ENCODE results near the gene UXS1. TPM values are rescaled to one million over a fixed set of nuclear protein-coding genes. Genes with fewer than 3 reads are reported as not detected.

UXS1 gene
- total RNA-seq, 4 donors from 2014 or later: 20.4 to 44.6 (median 32.1) TPM

- TF ChIP-seq CTCF (IDR thresholded peaks at IDR 0.05): no peak
- TF ChIP-seq POLR2A (IDR thresholded peaks at IDR 0.05): no peak
- Histone ChIP-seq H3K4me1 (no peaks in the 10 kb centered on the region), H3K27ac (no peak overlapping the region), H3K9me3 (no peaks in the 10 kb centered on the region), H3K36me3 (no peaks in the 10 kb centered on the region), H3K27me3 (no peaks in the 10 kb centered on the region), H3K4me3 (no peak overlapping the region)
- no peak for DNase-seq
Measured at GRCh38 chr2:106168657-106169056, 25.4 kb downstream of the UXS1 start.

GRCh38 chr2:106167067-106167466 is 27.0 kb downstream of the UXS1 start:
- no peak overlapping the region for H3K27ac ChIP-seq
- H3K27me3 ChIP-seq: no peaks in the 10 kb centered on the region
- no peak for DNase-seq
- TF ChIP-seq POLR2A (IDR thresholded peaks at IDR 0.05) (no peak), CTCF (IDR thresholded peaks at IDR 0.05) (no peak)
- no peaks in the 10 kb centered on the region for H3K9me3 ChIP-seq
- no peaks in the 10 kb centered on the region for H3K36me3 ChIP-seq
- no peaks in the 10 kb centered on the region for H3K4me1 ChIP-seq
- H3K4me3 ChIP-seq: no peak overlapping the region

GRCh38 chr2:106165561-106165960 is 28.5 kb downstream of the UXS1 start:
- H3K27me3 ChIP-seq: no peaks in the 10 kb centered on the region
- H3K36me3 ChIP-seq: no peaks in the 10 kb centered on the region
- DNase-seq: no peak
- TF ChIP-seq CTCF (IDR thresholded peaks at IDR 0.05) (no peak), POLR2A (IDR thresholded peaks at IDR 0.05) (no peak)
- no peaks in the 10 kb centered on the region for H3K4me1 ChIP-seq
- no peaks in the 10 kb centered on the region for H3K9me3 ChIP-seq
- H3K4me3 ChIP-seq: no peak overlapping the region
- no peak overlapping the region for H3K27ac ChIP-seq

- H3K9me3 ChIP-seq: no peaks in the 10 kb centered on the region
Measured at GRCh38 chr2:106165029-106165428, 29.1 kb downstream of the UXS1 start.

GRCh38 chr2:106163948-106164545 is 30.1 kb downstream of the UXS1 start:
- Histone ChIP-seq H3K27ac (no peak overlapping the region), H3K36me3 (peaks cover 0 to 6% (median 0%) of the 10 kb centered on the region in 3 donors), H3K27me3 (no peaks in the 10 kb centered on the region), H3K9me3 (no peaks in the 10 kb centered on the region), H3K4me3 (no peak overlapping the region), H3K4me1 (no peaks in the 10 kb centered on the region)
- DNase-seq: no peak
- no peak for TF ChIP-seq CTCF (IDR thresholded peaks at IDR 0.05)
- no peak for TF ChIP-seq POLR2A (IDR thresholded peaks at IDR 0.05)

More at GRCh38 chr2:106165029-106165428, 29.1 kb downstream of the UXS1 start:
- no peaks in the 10 kb centered on the region for H3K4me1 ChIP-seq
- no peak for TF ChIP-seq POLR2A (IDR thresholded peaks at IDR 0.05)
- TF ChIP-seq CTCF (IDR thresholded peaks at IDR 0.05): no peak
- no peak for DNase-seq
- H3K36me3 ChIP-seq: peaks cover 0 to under 1% (median 0%) of the 10 kb centered on the region in 3 donors
- H3K27ac ChIP-seq: peak overlapping the region in 1 of 4 donors; percentile 26
- no peaks in the 10 kb centered on the region for H3K27me3 ChIP-seq
- H3K4me3 ChIP-seq: no peak overlapping the region
